GM20431 (cell line): ENCODE data around the gene SPTSSA.
"Not testable (repeated sequence)": the region's sequence is repeated elsewhere in the genome, so short reads cannot be mapped to it uniquely, and the experiment has no call there.

Experiments
- in situ Hi-C: fragments of 300-500 bp; cut with MseI, MboI; formaldehyde crosslinking; loops from one replicate; pipeline ENCODE4 v1.15.0; 2020; ENCODE audit warnings: low sequenced_read_pairs; ENCODE audit not compliant: unreplicated experiment

The SPTSSA gene

GRCh38 chr14:34436118-34436905 lies 25.7 kb downstream of the SPTSSA start:
- in situ Hi-C loops = no loop called here

GRCh38 chr14:34433957-34434356 lies 28.1 kb downstream of the SPTSSA start:
- in situ Hi-C loops = no loop called here

- in situ Hi-C loops = not testable (repeated sequence)
Measured at GRCh38 chr14:34428102-34428466, 34.0 kb downstream of the SPTSSA start.

GRCh38 chr14:34426313-34427295 lies 35.4 kb downstream of the SPTSSA start:
- in situ Hi-C loops = no loop called here

GRCh38 chr14:34425095-34425851 lies 36.8 kb downstream of the SPTSSA start:
- in situ Hi-C loops = no loop called here

GRCh38 chr14:34424488-34424887 lies 37.6 kb downstream of the SPTSSA start:
- in situ Hi-C loops = no loop called here

GRCh38 chr14:34423445-34423844 lies 38.6 kb downstream of the SPTSSA start:
- in situ Hi-C loops = no loop called here

GRCh38 chr14:34420547-34421150 lies 41.4 kb downstream of the SPTSSA start:
- in situ Hi-C loops = no loop called here

GRCh38 chr14:34409721-34410120 lies 52.3 kb downstream of the SPTSSA start:
- in situ Hi-C loops = no loop called here

GRCh38 chr14:34407951-34408350 lies 54.1 kb downstream of the SPTSSA start:
- in situ Hi-C loops = no loop called here

GRCh38 chr14:34404416-34404815 lies 57.6 kb downstream of the SPTSSA start:
- in situ Hi-C loops = no loop called here

- in situ Hi-C loops = no loop called here
Measured at GRCh38 chr14:34403646-34404045, 58.4 kb downstream of the SPTSSA start.

GRCh38 chr14:34398024-34398423 lies 64.0 kb downstream of the SPTSSA start:
- in situ Hi-C loops = no loop called here

GRCh38 chr14:34387974-34388516 lies 74.0 kb downstream of the SPTSSA start:
- in situ Hi-C loops = no loop called here

GRCh38 chr14:34386865-34387485 lies 75.1 kb downstream of the SPTSSA start:
- in situ Hi-C loops = no loop called here

GRCh38 chr14:34385881-34386280 lies 76.2 kb downstream of the SPTSSA start:
- in situ Hi-C loops = not testable (repeated sequence)

- in situ Hi-C loops = no loop called here
Measured at GRCh38 chr14:34383839-34384238, 78.2 kb downstream of the SPTSSA start.
